NB4 (cell line): ENCODE data around the gene ATP5MC2.
"Not testable (repeated sequence)": the region's sequence is repeated elsewhere in the genome, so short reads cannot be mapped to it uniquely, and the experiment has no call there.

ENCODE experiments used
- DNase-seq: peaks from one replicate; pipeline ENCODE4 v3.0.0; 2010; ENCODE audit warnings: low read depth
- H3K4me3 ChIP-seq: one replicate; pipeline ENCODE4 v1.5.1; 2011; ENCODE audit warnings: mild to moderate bottlenecking, low read depth, low read length, moderate library complexity
- CTCF ChIP-seq: IDR thresholded peaks from one replicate; pipeline ENCODE4 v1.5.1; 2012; ENCODE audit warnings: low read depth, low read length
- MAX ChIP-seq: IDR thresholded peaks from 2 replicates; pipeline ENCODE4 v1.6.1; 2011; ENCODE audit warnings: low read depth, low read length
- MYC ChIP-seq: IDR thresholded peaks from 2 replicates; pipeline ENCODE4 v1.6.1; 2011; ENCODE audit warnings: low read depth, low read length
- POLR2A ChIP-seq: IDR thresholded peaks from 2 replicates; pipeline ENCODE4 v1.6.1; 2011; ENCODE audit warnings: mild to moderate bottlenecking; ENCODE audit not compliant: insufficient read length; ENCODE audit errors: extremely low read depth

The ATP5MC2 gene

GRCh38 chr12:53644133-53644532 is 31.8 kb downstream of the ATP5MC2 start:
- H3K4me3 ChIP-seq, result no peak overlapping the region
- TF ChIP-seq MYC (no peak), MAX (no peak), POLR2A (no peak), CTCF (no peak)
- no peak for DNase-seq

GRCh38 chr12:53643232-53643979 is 32.5 kb downstream of the ATP5MC2 start:
- no peak overlapping the region for H3K4me3 ChIP-seq
- DNase-seq, result no peak
- TF ChIP-seq CTCF (no peak), MYC (no peak), POLR2A (no peak), MAX (no peak)

GRCh38 chr12:53638057-53638456 is 37.8 kb downstream of the ATP5MC2 start:
- TF ChIP-seq MAX, result no peak
- no peak for TF ChIP-seq POLR2A
- no peak for TF ChIP-seq MYC
- no peak for TF ChIP-seq CTCF
- no peak for DNase-seq
- no peak overlapping the region for H3K4me3 ChIP-seq

- no peak for TF ChIP-seq MAX
- no peak for TF ChIP-seq POLR2A
- no peak overlapping the region for H3K4me3 ChIP-seq
- no peak for DNase-seq
These were observed 39.2 kb downstream of the ATP5MC2 start for GRCh38 chr12:53636641-53637040.

GRCh38 chr12:53635708-53636107 is 40.2 kb downstream of the ATP5MC2 start:
- not testable (repeated sequence) for DNase-seq, H3K4me3 ChIP-seq

GRCh38 chr12:53631721-53632120 is 44.2 kb downstream of the ATP5MC2 start:
- DNase-seq, result no peak
- TF ChIP-seq MAX (no peak), MYC (no peak), POLR2A (no peak), CTCF (no peak)
- no peak overlapping the region for H3K4me3 ChIP-seq

GRCh38 chr12:53627919-53628318 is 48.0 kb downstream of the ATP5MC2 start:
- TF ChIP-seq CTCF (no peak), MYC (no peak), MAX (no peak), POLR2A (no peak)
- DNase-seq, result no peak
- H3K4me3 ChIP-seq, result no peak overlapping the region
